GM12865 (cell line): ENCODE data around the gene PLD1.

Experiments used
- DNase-seq: peaks from one replicate; pipeline ENCODE4 v3.0.0; 2010; ENCODE audit warnings: low read depth
- H3K4me3 ChIP-seq: 2 replicates; pipeline ENCODE4 v1.5.1; 2011; ENCODE audit warnings: mild to moderate bottlenecking, low read depth, low read length, control low read depth
- TF ChIP-seq, protein P1 (sequence below): IDR thresholded peaks from 2 replicates; pipeline ENCODE4 v1.5.1; 2011; ENCODE audit warnings: low read length, control low read depth, low read depth, inconsistent platforms; ENCODE audit not compliant: insufficient read depth; ENCODE audit errors: missing control alignments

PLD1 gene

DNA sequence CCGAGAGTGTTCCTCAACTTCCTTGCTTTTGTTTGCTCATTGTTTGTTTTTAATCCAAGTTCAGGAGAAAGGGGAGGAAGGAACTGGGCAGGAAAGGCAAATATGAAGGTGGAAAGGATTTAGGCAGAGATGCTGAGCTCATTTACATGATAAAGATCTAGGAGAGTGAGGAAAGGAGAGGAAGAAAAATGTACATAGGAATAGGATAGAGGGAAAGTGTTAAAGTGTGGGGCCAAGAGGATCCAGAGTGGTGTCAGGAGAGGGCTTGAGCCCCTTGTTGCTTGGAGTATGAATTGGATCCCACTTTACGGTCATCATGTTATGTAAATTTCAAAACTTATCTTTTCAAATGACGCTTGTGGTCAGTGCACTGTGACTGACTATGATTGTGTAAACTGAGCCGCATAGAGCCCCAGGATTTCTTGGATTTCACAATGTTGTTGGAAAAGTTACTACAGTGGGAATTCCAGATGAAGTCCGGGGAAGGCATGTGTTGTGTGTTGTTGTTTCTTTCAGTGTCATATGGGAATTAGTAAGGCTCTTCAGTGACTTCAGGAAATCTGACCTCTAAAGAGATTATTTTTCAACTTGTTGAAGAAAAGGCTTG is 15.0 kb upstream of the PLD1 start:
- H3K4me3 ChIP-seq = no peak overlapping the region
- DNase-seq = no peak
- TF ChIP-seq, protein P1, sequence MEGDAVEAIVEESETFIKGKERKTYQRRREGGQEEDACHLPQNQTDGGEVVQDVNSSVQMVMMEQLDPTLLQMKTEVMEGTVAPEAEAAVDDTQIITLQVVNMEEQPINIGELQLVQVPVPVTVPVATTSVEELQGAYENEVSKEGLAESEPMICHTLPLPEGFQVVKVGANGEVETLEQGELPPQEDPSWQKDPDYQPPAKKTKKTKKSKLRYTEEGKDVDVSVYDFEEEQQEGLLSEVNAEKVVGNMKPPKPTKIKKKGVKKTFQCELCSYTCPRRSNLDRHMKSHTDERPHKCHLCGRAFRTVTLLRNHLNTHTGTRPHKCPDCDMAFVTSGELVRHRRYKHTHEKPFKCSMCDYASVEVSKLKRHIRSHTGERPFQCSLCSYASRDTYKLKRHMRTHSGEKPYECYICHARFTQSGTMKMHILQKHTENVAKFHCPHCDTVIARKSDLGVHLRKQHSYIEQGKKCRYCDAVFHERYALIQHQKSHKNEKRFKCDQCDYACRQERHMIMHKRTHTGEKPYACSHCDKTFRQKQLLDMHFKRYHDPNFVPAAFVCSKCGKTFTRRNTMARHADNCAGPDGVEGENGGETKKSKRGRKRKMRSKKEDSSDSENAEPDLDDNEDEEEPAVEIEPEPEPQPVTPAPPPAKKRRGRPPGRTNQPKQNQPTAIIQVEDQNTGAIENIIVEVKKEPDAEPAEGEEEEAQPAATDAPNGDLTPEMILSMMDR = no peak

DNA sequence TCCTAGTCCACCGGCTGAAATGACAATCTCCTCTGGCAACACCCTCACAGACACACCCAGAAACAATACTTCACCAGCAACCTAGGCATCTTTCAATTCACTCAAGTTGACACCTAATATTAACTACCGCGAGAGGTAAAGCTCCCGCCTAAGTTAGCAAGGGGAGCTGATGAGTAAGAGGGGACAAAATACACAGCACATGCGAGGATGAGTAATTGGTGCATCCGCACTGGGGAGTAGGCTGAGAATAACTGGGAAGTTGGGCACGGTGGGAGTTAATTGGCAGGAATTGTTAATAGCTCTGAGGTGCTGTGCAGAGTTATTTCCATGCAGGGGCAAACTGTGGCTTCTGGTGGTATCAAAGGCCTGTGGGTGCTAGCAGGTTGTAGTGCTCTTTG is 14.5 kb upstream of the PLD1 start:
- no peak for DNase-seq
- no peak overlapping the region for H3K4me3 ChIP-seq
- TF ChIP-seq, protein P1 = no peak

DNA sequence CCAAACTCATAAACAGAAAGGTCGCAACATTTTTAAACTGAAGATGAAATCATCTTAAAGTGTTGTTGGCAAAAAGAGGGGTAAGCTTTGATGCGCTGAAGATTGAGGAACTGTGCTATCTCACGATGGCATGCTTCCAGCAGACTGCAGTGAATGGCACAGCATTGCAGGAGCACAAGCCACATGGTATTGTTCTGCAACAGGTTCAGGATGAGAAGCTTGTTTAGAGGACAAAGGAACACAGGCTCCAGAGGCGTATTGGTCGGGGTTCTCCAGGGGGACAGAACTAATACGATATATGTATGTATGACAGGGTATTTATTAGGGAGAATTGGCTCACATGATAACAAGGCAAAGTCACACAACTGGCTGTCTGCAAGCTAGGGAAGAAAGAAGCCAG is 13.8 kb upstream of the PLD1 start:
- DNase-seq = no peak
- no peak overlapping the region for H3K4me3 ChIP-seq
- TF ChIP-seq, protein P1 = no peak

DNA sequence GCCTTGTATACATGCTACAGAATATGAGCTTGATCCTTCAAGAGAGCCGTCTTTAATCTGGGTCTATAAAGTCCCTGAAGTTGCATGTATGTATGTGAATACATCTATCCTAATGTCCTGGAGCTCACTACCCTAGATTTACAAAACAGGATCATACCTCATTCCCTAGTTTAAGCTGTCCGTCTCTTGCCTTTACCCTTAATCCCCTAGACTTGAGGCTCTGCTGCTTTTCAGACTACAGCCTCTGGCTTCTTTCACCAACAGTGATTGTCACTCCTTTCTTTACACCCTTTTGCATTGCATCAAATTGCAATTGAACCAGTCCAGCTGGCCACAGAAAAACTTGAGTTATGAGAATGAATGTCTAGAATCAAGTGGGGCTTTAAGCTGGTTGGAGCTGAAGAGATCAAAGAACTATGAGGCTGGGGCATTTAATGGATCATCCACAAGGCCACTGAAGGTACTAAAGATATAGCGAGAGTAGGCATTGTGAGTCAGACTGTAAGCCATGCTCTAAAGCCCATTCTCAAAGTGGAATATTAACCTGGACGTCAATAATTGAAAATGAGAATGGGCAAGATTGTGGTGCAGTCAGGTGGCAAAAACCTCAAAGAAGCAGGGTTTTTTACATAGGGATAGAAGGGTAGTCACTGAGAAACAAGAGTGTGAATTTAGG is 12.3 kb upstream of the PLD1 start:
- TF ChIP-seq, protein P1 = no peak
- DNase-seq = no peak
- H3K4me3 ChIP-seq = no peak overlapping the region

DNA sequence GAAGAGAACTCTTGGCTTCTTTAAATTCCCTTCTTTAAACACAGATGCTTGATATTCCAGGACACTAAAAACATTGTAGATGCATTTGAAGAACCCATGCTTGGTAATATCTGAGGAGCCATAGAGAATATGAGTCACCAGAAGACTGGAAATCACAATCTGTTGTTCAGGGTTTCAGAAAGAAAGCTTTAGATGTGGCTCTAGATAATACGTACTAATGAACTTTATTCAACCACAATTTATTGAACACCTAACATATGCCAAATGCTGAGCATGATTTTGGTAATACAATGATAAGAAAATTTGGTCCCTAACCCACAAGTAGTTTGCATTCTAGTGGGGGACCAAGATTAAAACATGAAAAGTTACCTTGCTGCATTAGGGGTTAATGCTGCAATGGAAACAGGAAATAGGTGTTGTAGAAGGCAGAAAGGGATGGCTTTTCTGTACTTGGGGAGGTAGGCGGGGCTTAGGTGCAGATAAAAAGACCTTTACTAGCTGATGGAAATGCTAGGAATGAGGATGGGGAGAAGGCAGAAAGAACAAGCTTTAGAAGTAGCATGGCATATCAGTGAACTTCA is 11.6 kb upstream of the PLD1 start:
- DNase-seq = no peak
- TF ChIP-seq, protein P1 = no peak
- no peak overlapping the region for H3K4me3 ChIP-seq

DNA sequence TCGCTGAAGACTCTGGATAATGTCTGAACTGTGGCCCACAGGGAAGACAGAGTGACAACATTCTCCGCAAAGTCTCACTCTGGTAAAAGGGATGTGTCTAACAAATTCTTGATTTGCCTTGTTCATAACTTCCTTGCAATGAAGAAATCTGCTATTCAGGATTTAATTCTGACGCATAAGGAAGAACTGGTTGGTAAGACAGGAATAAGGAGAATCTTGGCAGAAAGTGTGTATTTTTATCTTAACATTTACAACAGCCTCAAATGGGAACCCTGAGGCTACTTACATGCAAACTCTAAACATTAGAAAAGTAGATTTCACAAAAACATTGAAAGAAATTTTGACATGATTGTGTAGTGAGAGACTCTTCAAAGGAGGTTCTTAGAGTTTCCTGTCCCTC is 10.8 kb upstream of the PLD1 start:
- DNase-seq = no peak
- no peak overlapping the region for H3K4me3 ChIP-seq
- TF ChIP-seq, protein P1 = no peak
